ENCODE data around the gene GDI2. TPM values are rescaled to one million over a fixed set of nuclear protein-coding genes. Genes with fewer than 3 reads are reported as not detected.
A peak's percentile ranks its signal among the peaks of the same experiment; 100 is the strongest.

Gene GDI2
- total and polyA plus RNA-seq, 11 donors: 20.0 to 167 (median 117) TPM

DNA sequence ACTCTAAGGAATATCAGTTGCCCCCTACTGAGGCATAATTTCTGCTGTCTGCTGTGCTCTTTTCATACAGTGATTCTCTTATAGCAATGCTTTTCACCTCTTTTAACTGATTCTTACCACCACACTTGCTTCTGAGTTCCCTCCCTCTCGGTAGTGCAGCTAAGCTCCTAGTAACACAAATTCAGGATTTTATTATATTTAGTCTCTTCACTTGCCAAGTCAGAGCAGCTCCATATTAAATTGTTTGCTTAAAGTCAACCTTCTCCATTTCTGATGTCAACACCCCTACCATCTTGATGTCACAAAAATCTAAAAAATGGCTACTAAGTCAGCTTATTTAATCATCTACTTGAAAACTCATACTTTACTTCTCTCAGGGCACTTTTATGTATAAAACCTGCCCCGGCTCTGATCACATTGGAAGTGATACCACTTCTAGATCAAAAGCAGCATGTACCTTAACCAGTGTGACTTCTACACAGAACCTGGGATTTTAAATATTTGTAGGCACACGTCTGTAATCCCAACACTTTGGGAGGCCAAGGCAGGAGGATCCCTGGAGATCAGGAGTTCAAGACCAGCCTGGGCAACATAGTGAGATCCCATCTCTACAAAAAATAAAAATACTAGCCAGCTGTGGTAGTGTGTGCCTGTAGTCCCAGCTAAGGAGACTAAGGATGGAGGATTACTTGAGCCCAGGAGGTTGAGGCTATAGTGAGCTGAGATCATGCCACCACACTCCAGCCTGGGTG is 55.3 kb downstream of the GDI2 start:
- TF ChIP-seq, protein P1, sequence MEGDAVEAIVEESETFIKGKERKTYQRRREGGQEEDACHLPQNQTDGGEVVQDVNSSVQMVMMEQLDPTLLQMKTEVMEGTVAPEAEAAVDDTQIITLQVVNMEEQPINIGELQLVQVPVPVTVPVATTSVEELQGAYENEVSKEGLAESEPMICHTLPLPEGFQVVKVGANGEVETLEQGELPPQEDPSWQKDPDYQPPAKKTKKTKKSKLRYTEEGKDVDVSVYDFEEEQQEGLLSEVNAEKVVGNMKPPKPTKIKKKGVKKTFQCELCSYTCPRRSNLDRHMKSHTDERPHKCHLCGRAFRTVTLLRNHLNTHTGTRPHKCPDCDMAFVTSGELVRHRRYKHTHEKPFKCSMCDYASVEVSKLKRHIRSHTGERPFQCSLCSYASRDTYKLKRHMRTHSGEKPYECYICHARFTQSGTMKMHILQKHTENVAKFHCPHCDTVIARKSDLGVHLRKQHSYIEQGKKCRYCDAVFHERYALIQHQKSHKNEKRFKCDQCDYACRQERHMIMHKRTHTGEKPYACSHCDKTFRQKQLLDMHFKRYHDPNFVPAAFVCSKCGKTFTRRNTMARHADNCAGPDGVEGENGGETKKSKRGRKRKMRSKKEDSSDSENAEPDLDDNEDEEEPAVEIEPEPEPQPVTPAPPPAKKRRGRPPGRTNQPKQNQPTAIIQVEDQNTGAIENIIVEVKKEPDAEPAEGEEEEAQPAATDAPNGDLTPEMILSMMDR (IDR thresholded peaks at IDR 0.05): no peak
- no peak for TF ChIP-seq POLR2A (IDR thresholded peaks at IDR 0.05)
- H3K27me3 ChIP-seq: no peaks in the 10 kb centered on the region
- no peak for DNase-seq
- peaks cover 0 to 85% (median 68%) of the 10 kb centered on the region in 9 donors for H3K36me3 ChIP-seq
- no peaks in the 10 kb centered on the region for H3K4me1 ChIP-seq
- H3K9me3 ChIP-seq: no peaks in the 10 kb centered on the region
- ATAC-seq: no peak
- H3K27ac ChIP-seq: no peak overlapping the region
- no peak overlapping the region for H3K4me3 ChIP-seq
- WGBS, 4 donors: 95 to 99% (median 95%) methylated on average over 3 of the region's 3 CpGs
- intact Hi-C loops (cut with DNase I): no loop called here

DNA sequence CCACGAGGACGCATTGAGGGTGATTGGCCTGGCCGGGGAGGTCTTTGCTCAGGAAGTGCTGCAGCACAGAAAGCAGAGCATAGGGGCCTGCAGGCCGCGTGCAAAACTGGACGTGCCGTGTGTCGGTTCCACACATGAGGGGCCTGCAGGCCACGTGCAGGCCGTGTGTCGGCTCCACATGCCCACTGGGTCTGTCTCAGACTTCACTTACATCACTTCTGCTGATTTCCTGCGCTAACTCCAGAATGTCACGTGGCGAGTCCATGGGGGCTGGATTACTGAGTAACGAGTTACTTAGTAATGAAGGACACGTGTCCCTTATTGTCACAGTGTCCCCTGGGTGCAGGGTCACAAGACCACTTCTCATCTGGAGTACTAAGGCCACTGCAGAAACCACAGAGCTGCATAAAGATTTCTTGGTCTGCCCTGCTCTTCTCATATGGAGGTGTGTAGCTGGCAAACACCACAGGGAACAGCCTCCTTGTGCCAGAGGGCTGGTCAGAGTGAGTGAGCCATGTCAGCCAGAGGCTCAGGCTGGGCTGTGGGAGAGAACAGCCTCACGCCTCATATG is 60.8 kb downstream of the GDI2 start:
- H3K9me3 ChIP-seq: no peaks in the 10 kb centered on the region
- no peak for TF ChIP-seq POLR2A (IDR thresholded peaks at IDR 0.05)
- TF ChIP-seq, protein P1 (IDR thresholded peaks at IDR 0.05): no peak
- no peaks in the 10 kb centered on the region for H3K27me3 ChIP-seq
- peaks cover 0 to 79% (median 45%) of the 10 kb centered on the region in 9 donors for H3K36me3 ChIP-seq
- peak in 2 of 4 donors; percentile 22 to 38 for ATAC-seq
- intact Hi-C loops (cut with DNase I): no loop called here
- no peak overlapping the region for H3K4me3 ChIP-seq
- DNase-seq: peak in 2 of 5 donors; percentile 10 to 32
- 76 to 88% (median 86%) methylated on average over 17 of the region's 17 CpGs for WGBS, 4 donors
- H3K4me1 ChIP-seq: no peaks in the 10 kb centered on the region
- H3K27ac ChIP-seq: no peak overlapping the region

DNA sequence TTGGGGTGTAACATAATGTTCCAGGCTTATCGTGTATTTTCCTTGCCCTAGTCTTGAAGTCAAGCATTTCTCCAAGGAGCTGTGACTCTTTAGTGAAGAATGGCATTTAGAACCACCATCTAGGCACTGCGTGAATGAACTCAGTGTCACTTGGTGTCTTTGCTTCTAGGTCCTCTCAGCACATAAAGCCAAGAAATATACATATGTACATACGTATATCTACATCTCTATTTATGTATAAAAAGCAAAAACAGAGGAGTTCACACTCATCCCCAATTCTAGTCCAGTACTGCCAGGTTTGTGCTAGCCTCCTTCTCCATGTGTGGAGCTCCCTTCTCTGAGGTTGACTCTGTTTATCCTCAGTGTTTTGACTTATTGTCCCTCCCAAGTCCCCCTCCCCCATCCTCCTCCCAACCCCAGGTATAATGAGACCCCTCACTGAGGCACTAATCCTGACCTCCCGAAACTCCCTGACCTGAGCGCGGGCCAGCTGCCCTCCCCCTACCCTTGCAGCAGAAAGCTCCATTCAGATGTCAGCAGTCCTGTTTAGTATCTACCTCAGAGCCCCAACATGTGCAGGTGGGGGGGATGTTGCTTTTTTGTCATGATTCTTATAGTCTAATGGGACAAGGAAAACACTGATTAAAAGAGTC is 61.5 kb downstream of the GDI2 start:
- 74 to 80% (median 77%) methylated on average over 6 of the region's 6 CpGs for WGBS, 4 donors
- H3K36me3 ChIP-seq: peaks cover 0 to 79% (median 45%) of the 10 kb centered on the region in 9 donors
- intact Hi-C loops (cut with DNase I): no loop called here

More for the DNA sequence above, 61.5 kb downstream of the GDI2 start:
- Histone ChIP-seq H3K4me3 (no peak overlapping the region), H3K27ac (no peak overlapping the region), H3K27me3 (no peaks in the 10 kb centered on the region), H3K4me1 (no peaks in the 10 kb centered on the region), H3K9me3 (no peaks in the 10 kb centered on the region)
- DNase-seq: no peak
- no peak for ATAC-seq
- TF ChIP-seq, protein P1 (IDR thresholded peaks at IDR 0.05): no peak
- TF ChIP-seq POLR2A (IDR thresholded peaks at IDR 0.05): no peak
